Measurements from ENCODE around the gene TUBA4B.

TUBA4B gene

DNA sequence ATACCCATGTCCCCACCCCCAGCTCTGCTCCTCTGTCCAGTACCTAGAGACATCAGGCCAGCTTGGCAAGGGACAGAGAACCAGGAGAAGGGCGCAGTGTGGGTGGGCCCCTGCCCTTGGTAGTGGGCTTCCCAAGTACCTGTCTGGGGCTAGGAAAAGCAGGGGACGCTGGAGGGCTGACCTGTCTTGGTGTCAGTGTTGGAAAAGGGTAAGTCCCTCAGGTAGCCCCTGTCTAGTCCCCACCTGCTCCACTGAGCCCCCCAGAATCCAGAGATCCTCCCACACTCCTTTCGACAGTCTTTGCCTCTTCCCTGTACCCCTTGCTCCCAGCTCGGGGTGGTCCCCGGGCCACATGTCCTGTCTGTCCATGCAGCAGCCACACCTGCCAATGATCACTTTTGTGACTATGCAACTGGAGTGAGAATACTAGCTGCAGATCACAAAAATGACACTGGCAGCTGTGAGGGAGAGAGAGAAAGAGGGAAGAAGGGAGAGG is 40.7 kb downstream of the TUBA4B start:
- no peak for TF ChIP-seq TCF4 (CRISPR knock-in tag; IDR thresholded peaks at IDR 0.05; ENCODE audit: borderline replicate concordance)
- TF ChIP-seq SNAI2 (CRISPR knock-in tag; IDR thresholded peaks at IDR 0.05): no peak
- TF ChIP-seq GLIS3 (CRISPR knock-in tag; IDR thresholded peaks at IDR 0.05): no peak
- TF ChIP-seq TSHZ2 (CRISPR knock-in tag; IDR thresholded peaks at IDR 0.05): no peak
- TF ChIP-seq ZFP3 (CRISPR knock-in tag; IDR thresholded peaks at IDR 0.05): no peak
- TF ChIP-seq CSDC2 (CRISPR knock-in tag; IDR thresholded peaks at IDR 0.05): no peak
- no peak for TF ChIP-seq POU6F1 (CRISPR knock-in tag; IDR thresholded peaks at IDR 0.05; ENCODE audit: borderline replicate concordance, low read depth)
- no peak for TF ChIP-seq RARB (CRISPR knock-in tag; IDR thresholded peaks at IDR 0.05)
- no peak for TF ChIP-seq ZFP30 (CRISPR knock-in tag; IDR thresholded peaks at IDR 0.05)
- no peak for TF ChIP-seq ZNF565 (CRISPR knock-in tag; conservative IDR thresholded peaks at IDR 0.05; ENCODE audit: low read depth)
- TF ChIP-seq OSR1 (CRISPR knock-in tag; IDR thresholded peaks at IDR 0.05): no peak
- ATAC-seq: no peak

GRCh38 chr2:219294356-219295351 is 41.6 kb downstream of the TUBA4B start:
- TF ChIP-seq PPARA (CRISPR knock-in tag; IDR thresholded peaks at IDR 0.05; ENCODE audit: borderline replicate concordance): no peak
- TF ChIP-seq CREB5 (CRISPR knock-in tag; IDR thresholded peaks at IDR 0.05; ENCODE audit: low read depth): no peak
- no peak for TF ChIP-seq ZNF8 (CRISPR knock-in tag; IDR thresholded peaks at IDR 0.05)
- TF ChIP-seq RARB (CRISPR knock-in tag; IDR thresholded peaks at IDR 0.05): no peak
- TF ChIP-seq ZFP3 (CRISPR knock-in tag; IDR thresholded peaks at IDR 0.05): no peak
- TF ChIP-seq TOX (CRISPR knock-in tag; IDR thresholded peaks at IDR 0.05; ENCODE audit: borderline replicate concordance): no peak
- no peak for TF ChIP-seq PATZ1 (CRISPR knock-in tag; IDR thresholded peaks at IDR 0.05; ENCODE audit: borderline replicate concordance)
- no peak for TF ChIP-seq ARNTL (CRISPR knock-in tag; IDR thresholded peaks at IDR 0.05; ENCODE audit: borderline replicate concordance, low read depth)
- TF ChIP-seq BACH2 (CRISPR knock-in tag; IDR thresholded peaks at IDR 0.05; ENCODE audit: borderline replicate concordance): no peak
- TF ChIP-seq CSDC2 (CRISPR knock-in tag; IDR thresholded peaks at IDR 0.05): no peak
- TF ChIP-seq TCF4 (CRISPR knock-in tag; IDR thresholded peaks at IDR 0.05; ENCODE audit: borderline replicate concordance): no peak
- no peak for TF ChIP-seq SNAI2 (CRISPR knock-in tag; IDR thresholded peaks at IDR 0.05)
- no peak for TF ChIP-seq TSHZ2 (CRISPR knock-in tag; IDR thresholded peaks at IDR 0.05)
- TF ChIP-seq GLIS3 (CRISPR knock-in tag; IDR thresholded peaks at IDR 0.05): no peak
- no peak for TF ChIP-seq ISL1 (CRISPR knock-in tag; IDR thresholded peaks at IDR 0.05)
- TF ChIP-seq ZC3H10 (CRISPR knock-in tag; IDR thresholded peaks at IDR 0.05): no peak
- peak; percentile 86 for ATAC-seq
